Motor neuron (in vitro differentiated cells): ENCODE data around the gene BABAM2. TPM values are rescaled to one million over a fixed set of nuclear protein-coding genes. Genes with fewer than 3 reads are reported as not detected.
"Not testable (repeated sequence)": the region's sequence is repeated elsewhere in the genome, so short reads cannot be mapped to it uniquely, and the experiment has no call there.

Experiments used
- ATAC-seq, 8 experiments: fragments of 200-7000 bp; cut with Tn5 transposase; replicated peaks in 6 of 8; 2 replicates each; pipeline ENCODE4 v1.8.0; 2021; ENCODE audit warnings: mild to moderate bottlenecking in 8 of 8, moderate library complexity in 8 of 8
- H3K27ac ChIP-seq, 2 donors: fragments of 250-450 bp; sonication (Bioruptor Pico); 2 replicates each; pipeline ENCODE4 v1.9.0; 2021; ENCODE audit warnings: antibody characterized with exemption in 2 of 2, mild to moderate bottlenecking in 2 of 2, moderate library complexity in 1 of 2
- H3K4me1 ChIP-seq, 2 donors: fragments of 250-450 bp; sonication (Bioruptor Pico); replicated peaks in 1 of 2; 2 replicates each; pipeline ENCODE4 v1.6.1; 2021; ENCODE audit warnings: antibody characterized with exemption in 2 of 2, mild to moderate bottlenecking in 2 of 2, moderate library complexity in 1 of 2
- H3K4me3 ChIP-seq, 5 donors: fragments of 250-450 bp; sonication (Bioruptor Pico); 2 replicates each; pipeline ENCODE4 v1.9.0; 2021; ENCODE audit warnings: antibody characterized with exemption in 5 of 5, mild to moderate bottlenecking in 5 of 5, moderate library complexity in 4 of 5
- WGBS, 10 experiments: fragments of 450-650 bp; shearing (Covaris generic); methylation state at CpG; one replicate each; pipeline ENCODE4 v1.0.0; 2022; 5-methylcytosine and 5-hydroxymethylcytosine counted together
- in situ Hi-C, 9 experiments: fragments of 400-800 bp; cut with MboI; loops; one replicate each; pipeline ENCODE4 v1.15.0; 2021; ENCODE audit warnings: low sequenced_read_pairs in 9 of 9, low pct_unique_long_range_greater_than_20kb in 2 of 9; ENCODE audit not compliant: unreplicated experiment in 9 of 9
- total RNA-seq, 8 experiments: library from RNA; unstranded; fragments of 300-600 nt; gene quantifications; 2 replicates each; pipeline versions ENCODE4 v1.2.3 to v1.2.4, GENCODE V29; 2022

The BABAM2 gene
- total RNA-seq, 8 experiments from 2014 or later = 16.4 to 110 (median 36.4) TPM

GRCh38 chr2:28248511-28248910, 358.0 kb downstream of the BABAM2 start:
- Histone ChIP-seq H3K4me1 (peaks cover 3% of the 10 kb centered on the region in 2 donors), H3K4me3 (no peak overlapping the region), H3K27ac (no peak overlapping the region)
- in situ Hi-C loops = no loop called here
- peak in 4 of 8 experiments; percentile 21 to 64 (median 30) for ATAC-seq
- WGBS, 10 experiments = 80 to 100% (median 100%) methylated on average over 1 to 2 of the region's 2 CpGs; no CpG with 5 or more reads in 7 of the 10 experiments

- ATAC-seq = peak in 3 of 8 experiments; percentile 97 to 99 (median 98)
- no peak overlapping the region for H3K4me3 ChIP-seq
- WGBS, 10 experiments = 26 to 100% (median 79%) methylated on average over 1 to 4 of the region's 4 CpGs
- in situ Hi-C loops = no loop called here
- peaks cover 3% of the 10 kb centered on the region in 2 donors for H3K4me1 ChIP-seq
- H3K27ac ChIP-seq = no peak overlapping the region
Observed at GRCh38 chr2:28250006-28250405, 359.5 kb downstream of the BABAM2 start.

GRCh38 chr2:28251337-28251736, 360.8 kb downstream of the BABAM2 start:
- 73 to 100% (median 93%) methylated on average over 1 to 8 of the region's 8 CpGs; no CpG with 5 or more reads in 1 of the 10 experiments for WGBS, 10 experiments

GRCh38 chr2:28252311-28252710, 361.8 kb downstream of the BABAM2 start:
- Histone ChIP-seq H3K4me1 (peaks cover 0 to 3% of the 10 kb centered on the region in 2 donors), H3K27ac (no peak overlapping the region), H3K4me3 (no peak overlapping the region)
- ATAC-seq = no peak
- WGBS, 10 experiments = 89 to 100% (median 96%) methylated on average over 2 of the region's 2 CpGs; no CpG with 5 or more reads in 2 of the 10 experiments
- in situ Hi-C loops = no loop called here

More at GRCh38 chr2:28251337-28251736, 360.8 kb downstream of the BABAM2 start:
- no peak for ATAC-seq
- peaks cover 3% of the 10 kb centered on the region in 2 donors for H3K4me1 ChIP-seq
- no peak overlapping the region for H3K27ac ChIP-seq
- in situ Hi-C loops = no loop called here
- H3K4me3 ChIP-seq = no peak overlapping the region

GRCh38 chr2:28253543-28253942, 363.0 kb downstream of the BABAM2 start:
- in situ Hi-C loops = no loop called here
- 81 to 100% (median 86%) methylated on average over 1 to 2 of the region's 2 CpGs; no CpG with 5 or more reads in 4 of the 10 experiments for WGBS, 10 experiments
- Histone ChIP-seq H3K4me1 (no peaks in the 10 kb centered on the region), H3K27ac (no peak overlapping the region), H3K4me3 (no peak overlapping the region)
- ATAC-seq = no peak

- H3K4me3 ChIP-seq, ATAC-seq, in situ Hi-C loops, H3K27ac ChIP-seq, H3K4me1 ChIP-seq: not testable (repeated sequence)
- 78 to 100% (median 97%) methylated on average over 1 to 4 of the region's 4 CpGs; no CpG with 5 or more reads in 1 of the 10 experiments for WGBS, 10 experiments
Observed at GRCh38 chr2:28255231-28255630, 364.7 kb downstream of the BABAM2 start.

- Histone ChIP-seq H3K27ac (no peak overlapping the region), H3K4me1 (no peaks in the 10 kb centered on the region), H3K4me3 (no peak overlapping the region)
- 51 to 93% (median 86%) methylated on average over 1 to 3 of the region's 3 CpGs; no CpG with 5 or more reads in 1 of the 10 experiments for WGBS, 10 experiments
- in situ Hi-C loops = no loop called here
- no peak for ATAC-seq
Observed at GRCh38 chr2:28257182-28257581, 366.7 kb downstream of the BABAM2 start.

- ATAC-seq, H3K4me3 ChIP-seq, in situ Hi-C loops, H3K4me1 ChIP-seq, H3K27ac ChIP-seq: not testable (repeated sequence)
- WGBS, 10 experiments = 80 to 100% (median 95%) methylated on average over 1 to 5 of the region's 5 CpGs
Observed at GRCh38 chr2:28259226-28259625, 368.7 kb downstream of the BABAM2 start.

- Histone ChIP-seq H3K27ac (no peak overlapping the region), H3K4me1 (no peaks in the 10 kb centered on the region), H3K4me3 (no peak overlapping the region)
- 58 to 100% (median 80%) methylated on average over 1 to 3 of the region's 5 CpGs for WGBS, 10 experiments
- in situ Hi-C loops = no loop called here
- peak in 1 of 8 experiments; percentile 34 for ATAC-seq
Observed at GRCh38 chr2:28263690-28264089, 373.2 kb downstream of the BABAM2 start.

GRCh38 chr2:28267282-28267681, 376.8 kb downstream of the BABAM2 start:
- Histone ChIP-seq H3K4me3 (no peak overlapping the region), H3K4me1 (no peaks in the 10 kb centered on the region), H3K27ac (no peak overlapping the region)
- in situ Hi-C loops = no loop called here
- WGBS, 10 experiments = 50 to 100% (median 100%) methylated on average over 1 of the region's 1 CpG; no CpG with 5 or more reads in 7 of the 10 experiments
- no peak for ATAC-seq

GRCh38 chr2:28268386-28268785, 377.9 kb downstream of the BABAM2 start:
- ATAC-seq = no peak
- H3K4me3 ChIP-seq = no peak overlapping the region

GRCh38 chr2:28269019-28269784, 378.7 kb downstream of the BABAM2 start:
- Histone ChIP-seq H3K4me1 (no peaks in the 10 kb centered on the region), H3K27ac (no peak overlapping the region), H3K4me3 (no peak overlapping the region)
- in situ Hi-C loops = no loop called here
- 8 to 87% (median 56%) methylated on average over 1 to 4 of the region's 4 CpGs; no CpG with 5 or more reads in 2 of the 10 experiments for whole genome bisulfite sequencing, 10 experiments
- peak in 5 of 8 experiments; percentile 24 to 96 (median 95) for ATAC-seq

More at GRCh38 chr2:28268386-28268785, 377.9 kb downstream of the BABAM2 start:
- H3K27ac ChIP-seq = no peak overlapping the region
- 19 to 100% (median 86%) methylated on average over 1 to 4 of the region's 4 CpGs; no CpG with 5 or more reads in 2 of the 10 experiments for WGBS, 10 experiments
- H3K4me1 ChIP-seq = no peaks in the 10 kb centered on the region
- in situ Hi-C loops = no loop called here

- in situ Hi-C loops = no loop called here
- Histone ChIP-seq H3K27ac (no peak overlapping the region), H3K4me1 (no peaks in the 10 kb centered on the region), H3K4me3 (no peak overlapping the region)
- ATAC-seq = no peak
- 75 to 100% (median 93%) methylated on average over 1 to 6 of the region's 6 CpGs; no CpG with 5 or more reads in 1 of the 10 experiments for WGBS, 10 experiments
Observed at GRCh38 chr2:28270456-28271152, 380.1 kb downstream of the BABAM2 start.
